ENCODE measurements around the gene RALGPS2.

The RALGPS2 gene, protein sequence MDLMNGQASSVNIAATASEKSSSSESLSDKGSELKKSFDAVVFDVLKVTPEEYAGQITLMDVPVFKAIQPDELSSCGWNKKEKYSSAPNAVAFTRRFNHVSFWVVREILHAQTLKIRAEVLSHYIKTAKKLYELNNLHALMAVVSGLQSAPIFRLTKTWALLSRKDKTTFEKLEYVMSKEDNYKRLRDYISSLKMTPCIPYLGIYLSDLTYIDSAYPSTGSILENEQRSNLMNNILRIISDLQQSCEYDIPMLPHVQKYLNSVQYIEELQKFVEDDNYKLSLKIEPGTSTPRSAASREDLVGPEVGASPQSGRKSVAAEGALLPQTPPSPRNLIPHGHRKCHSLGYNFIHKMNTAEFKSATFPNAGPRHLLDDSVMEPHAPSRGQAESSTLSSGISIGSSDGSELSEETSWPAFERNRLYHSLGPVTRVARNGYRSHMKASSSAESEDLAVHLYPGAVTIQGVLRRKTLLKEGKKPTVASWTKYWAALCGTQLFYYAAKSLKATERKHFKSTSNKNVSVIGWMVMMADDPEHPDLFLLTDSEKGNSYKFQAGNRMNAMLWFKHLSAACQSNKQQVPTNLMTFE

DNA sequence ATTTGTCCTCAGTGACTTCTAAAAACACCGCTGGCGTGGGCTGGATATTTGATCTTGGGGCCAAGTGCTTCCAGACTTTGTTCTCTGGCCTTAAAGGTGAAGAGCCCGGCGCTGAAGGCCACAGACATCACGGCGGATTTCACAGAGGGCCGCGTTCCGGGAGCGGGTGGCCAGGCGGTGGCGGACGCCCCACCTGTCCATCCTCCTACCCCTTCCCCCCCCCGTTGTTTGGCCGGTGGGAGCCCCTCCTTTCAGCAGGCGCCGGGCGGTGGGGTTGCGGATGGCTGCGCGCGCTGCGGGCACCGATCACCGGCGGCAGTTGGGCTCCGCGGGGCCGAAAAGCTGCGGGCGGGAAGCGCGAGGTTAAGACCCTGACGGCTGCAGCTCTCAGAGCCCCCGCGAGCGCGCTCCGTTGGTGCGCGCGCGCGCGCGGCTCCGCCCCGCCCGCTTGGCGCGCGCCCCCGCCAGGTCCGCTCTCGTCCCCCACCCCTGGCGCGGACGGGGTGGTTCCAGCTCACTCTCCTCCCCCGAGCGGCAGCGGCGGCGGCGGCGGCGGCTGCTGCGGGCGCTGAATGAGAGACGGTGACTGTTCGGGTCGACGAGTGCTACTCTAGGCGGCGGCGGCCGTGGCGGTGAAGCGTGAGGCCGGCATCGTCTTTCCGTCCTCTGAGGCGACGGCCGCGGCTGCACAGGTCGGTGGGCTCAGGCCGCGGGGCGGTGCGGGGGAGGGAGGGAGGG, at the start of gene RALGPS2:
RALGPS2 (plus strand) TSS at position 517 of the 738 bp plus-strand sequence. CDS start 51,521 bp downstream, outside the sequence.
- in situ Hi-C loops (cut with MboI; ENCODE audit: low sequenced_read_pairs) = no loop called here

DNA sequence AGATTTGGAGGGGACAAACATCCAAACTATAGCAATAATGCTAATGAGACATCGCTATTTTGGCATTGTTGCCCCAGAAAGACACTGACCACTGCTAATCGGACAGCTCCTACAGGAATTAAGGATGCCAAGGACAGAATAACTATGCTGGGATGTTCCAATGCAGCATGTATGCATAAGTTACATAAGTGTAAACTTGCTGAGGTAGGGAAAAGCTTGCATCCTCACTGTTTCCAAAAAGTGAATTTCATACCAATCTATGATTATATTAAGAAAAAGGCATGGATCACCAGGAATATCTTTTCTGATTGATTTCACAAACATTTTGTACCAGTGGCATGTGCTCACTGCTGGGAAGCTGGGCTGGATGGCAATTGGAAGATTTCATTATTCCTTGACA, 45.8 kb upstream of the RALGPS2 start:
- in situ Hi-C loops (cut with MboI; ENCODE audit: low sequenced_read_pairs) = no loop called here

DNA sequence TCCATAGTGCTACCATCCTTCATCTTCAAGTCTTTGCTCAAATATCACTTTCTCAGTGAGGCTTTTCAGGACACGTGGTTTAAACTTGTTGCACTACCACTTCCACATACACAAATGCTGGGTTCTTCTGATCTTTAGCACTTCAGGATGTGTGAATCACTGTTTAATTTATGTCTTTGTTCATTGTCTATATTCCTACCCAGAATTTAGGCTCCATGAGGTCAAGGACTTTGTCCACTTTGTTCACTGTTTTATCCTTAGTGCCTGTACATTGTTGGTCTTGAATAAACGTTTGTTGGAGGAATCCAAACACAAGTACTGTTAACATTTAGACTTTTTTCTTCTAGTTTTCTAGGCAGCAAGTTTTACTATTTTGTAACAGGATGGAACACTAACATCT, 42.6 kb upstream of the RALGPS2 start:
- in situ Hi-C loops (cut with MboI; ENCODE audit: low sequenced_read_pairs) = no loop called here

DNA sequence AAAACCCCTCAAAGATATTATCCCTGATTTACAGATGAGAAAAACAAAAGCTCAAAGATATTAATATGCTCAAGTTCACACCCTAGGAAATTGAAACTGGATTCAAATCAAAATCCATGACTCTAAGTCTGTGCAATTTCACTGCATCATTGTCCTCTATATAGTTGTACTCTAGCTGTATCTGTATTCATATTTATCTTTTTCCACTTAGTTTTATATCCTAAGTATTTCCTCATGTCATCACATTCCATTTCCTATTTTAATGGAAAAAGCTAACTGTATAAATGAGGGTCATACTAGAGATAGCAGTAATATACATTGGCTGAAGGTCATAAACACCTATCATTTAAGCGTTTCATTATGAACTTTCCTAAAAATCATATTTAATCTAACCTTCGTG, 42.2 kb upstream of the RALGPS2 start:
- in situ Hi-C loops (cut with MboI; ENCODE audit: low sequenced_read_pairs) = no loop called here

DNA sequence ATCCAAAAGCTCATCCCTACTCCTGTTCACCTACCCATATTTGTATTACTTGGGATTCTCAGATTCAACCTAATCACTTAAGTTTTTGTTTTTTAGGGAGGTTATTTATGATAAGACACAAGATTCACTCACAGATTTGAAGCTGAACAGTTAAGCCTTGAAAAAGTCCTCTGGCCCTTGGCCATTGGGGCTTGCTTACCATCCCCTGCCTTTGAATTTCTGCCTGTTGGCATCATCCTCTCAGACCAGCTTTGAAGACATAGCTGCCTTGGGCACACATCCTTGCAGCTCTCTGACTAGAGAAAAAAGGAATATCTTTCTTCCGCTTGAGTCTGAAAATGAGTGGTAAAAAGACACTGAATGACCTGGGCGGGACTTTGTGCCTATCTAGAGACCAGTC, 41.8 kb upstream of the RALGPS2 start:
- in situ Hi-C loops (cut with MboI; ENCODE audit: low sequenced_read_pairs) = no loop called here

GRCh38 chr1:178684111-178684510, 40.9 kb upstream of the RALGPS2 start:
- in situ Hi-C loops (cut with MboI; ENCODE audit: low sequenced_read_pairs) = no loop called here

DNA sequence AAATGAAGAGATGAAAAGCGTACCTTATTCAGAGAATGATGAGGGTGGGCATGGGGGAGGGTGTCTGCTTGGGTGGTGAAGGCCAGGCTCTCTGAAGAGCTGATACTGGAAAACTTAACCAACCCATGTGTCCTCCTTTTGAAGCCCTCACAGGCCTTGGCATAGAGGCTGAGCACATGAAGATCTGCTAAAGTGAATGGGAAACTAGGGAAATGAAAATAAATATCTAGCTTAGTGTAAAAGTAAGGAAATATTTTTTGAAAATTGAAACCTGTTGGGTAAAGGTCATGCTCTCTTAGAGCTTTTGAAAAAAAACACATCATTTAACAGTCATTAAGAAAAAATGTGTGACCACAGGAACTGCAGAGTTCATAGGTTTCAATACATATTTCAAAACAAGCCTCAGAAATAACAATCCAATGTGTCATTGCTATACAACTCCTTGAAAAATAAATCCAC, 40.5 kb upstream of the RALGPS2 start:
- in situ Hi-C loops (cut with MboI; ENCODE audit: low sequenced_read_pairs) = no loop called here

- in situ Hi-C loops (cut with MboI; ENCODE audit: low sequenced_read_pairs) = no loop called here
Observed at GRCh38 chr1:178686407-178686806, 38.6 kb upstream of the RALGPS2 start.

- in situ Hi-C loops (cut with MboI; ENCODE audit: low sequenced_read_pairs) = no loop called here
Observed at GRCh38 chr1:178688244-178688643, 36.8 kb upstream of the RALGPS2 start.

DNA sequence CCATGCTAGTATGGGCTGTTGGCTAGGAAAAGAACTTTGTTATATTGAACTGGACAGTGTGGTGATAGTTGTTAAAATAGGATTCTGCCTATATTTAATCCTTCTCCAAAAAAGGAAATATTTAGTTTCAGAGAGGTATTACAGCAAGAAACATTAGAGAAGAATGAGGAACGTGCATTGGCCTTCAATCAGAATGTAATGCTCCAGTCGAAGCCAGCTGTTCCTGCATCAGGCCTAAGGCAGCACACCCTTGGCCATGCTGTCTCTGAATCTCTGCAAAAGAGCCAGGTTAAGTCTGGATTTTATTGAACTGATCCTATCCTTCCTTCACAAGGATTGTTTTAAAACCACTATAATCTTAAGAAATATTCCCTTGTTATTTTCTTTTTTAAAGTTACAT, 35.3 kb upstream of the RALGPS2 start:
- in situ Hi-C loops (cut with MboI; ENCODE audit: low sequenced_read_pairs) = no loop called here

DNA sequence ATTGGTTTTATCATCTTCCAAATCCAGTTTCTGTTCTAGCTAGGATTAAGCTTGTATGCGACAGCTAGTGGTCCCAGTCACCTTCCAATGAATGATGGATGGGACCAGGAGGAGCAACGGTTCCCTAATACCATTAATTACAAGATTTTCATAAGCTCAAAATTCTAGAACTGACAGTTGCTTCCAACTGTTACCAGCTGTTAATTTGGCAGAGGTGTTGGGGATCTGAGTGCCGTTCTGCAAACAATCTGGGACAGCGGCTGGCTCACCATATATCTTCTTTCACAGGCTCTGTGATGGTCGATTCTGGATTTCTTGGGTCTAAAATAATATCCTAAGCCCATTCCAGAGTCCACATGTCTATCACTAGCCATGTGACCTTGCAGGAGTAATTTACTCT, 34.5 kb upstream of the RALGPS2 start:
- in situ Hi-C loops (cut with MboI; ENCODE audit: low sequenced_read_pairs) = no loop called here

DNA sequence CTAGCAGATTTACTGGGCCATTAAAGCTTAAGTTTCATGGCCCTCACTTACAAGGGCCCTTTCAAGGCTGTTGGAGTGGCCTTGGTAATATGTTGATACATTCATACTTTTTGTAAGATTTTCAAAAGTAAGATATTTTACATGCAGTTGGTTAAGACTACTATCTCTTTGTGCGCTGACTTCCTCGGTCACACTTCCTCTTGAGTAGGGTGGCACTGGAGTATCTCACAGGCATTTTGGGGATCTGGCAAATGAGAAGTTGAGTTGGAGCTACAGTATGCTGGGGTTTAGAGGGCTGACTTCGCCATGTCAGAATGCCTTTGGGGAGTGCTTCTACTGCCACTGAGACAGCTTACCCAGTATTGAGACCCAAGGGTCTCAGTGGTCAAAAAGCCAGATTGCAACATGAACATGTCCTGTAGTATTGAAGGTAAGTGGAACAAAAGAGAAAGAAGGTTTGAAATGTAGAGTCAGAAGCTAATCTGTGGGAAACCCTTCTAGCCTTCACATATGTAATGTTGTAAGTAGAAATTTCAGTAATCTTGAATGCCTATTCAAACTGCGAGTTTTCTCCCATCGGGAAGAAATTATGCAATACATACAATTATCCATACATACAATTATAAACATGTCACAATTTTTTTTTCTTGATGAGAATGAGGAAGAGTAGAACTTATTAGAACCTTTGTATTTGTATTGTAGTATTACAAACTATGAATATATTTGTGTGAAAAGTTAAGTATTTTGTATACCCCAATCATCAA, 32.3 kb upstream of the RALGPS2 start:
- in situ Hi-C loops (cut with MboI; ENCODE audit: low sequenced_read_pairs) = no loop called here

DNA sequence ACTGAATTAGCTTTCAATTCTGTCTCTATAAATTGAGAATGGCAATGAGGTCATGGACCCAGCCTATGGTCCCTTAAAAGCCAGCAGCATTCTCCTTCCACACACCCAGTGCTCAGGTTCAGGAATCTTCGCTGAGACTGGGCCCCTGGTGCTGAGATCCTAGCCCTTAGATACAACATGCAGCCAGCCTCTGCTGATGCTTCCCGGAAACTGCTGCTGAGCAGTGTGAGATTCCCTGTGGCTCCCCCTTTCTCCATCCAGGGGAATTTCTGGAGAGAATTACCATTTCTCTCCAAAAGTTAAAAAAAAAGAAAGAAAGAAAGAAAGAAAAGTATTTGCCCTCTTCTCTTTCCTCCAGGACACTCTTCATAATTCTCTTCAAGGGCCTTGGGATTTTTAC, 31.7 kb upstream of the RALGPS2 start:
- in situ Hi-C loops (cut with MboI; ENCODE audit: low sequenced_read_pairs) = no loop called here

DNA sequence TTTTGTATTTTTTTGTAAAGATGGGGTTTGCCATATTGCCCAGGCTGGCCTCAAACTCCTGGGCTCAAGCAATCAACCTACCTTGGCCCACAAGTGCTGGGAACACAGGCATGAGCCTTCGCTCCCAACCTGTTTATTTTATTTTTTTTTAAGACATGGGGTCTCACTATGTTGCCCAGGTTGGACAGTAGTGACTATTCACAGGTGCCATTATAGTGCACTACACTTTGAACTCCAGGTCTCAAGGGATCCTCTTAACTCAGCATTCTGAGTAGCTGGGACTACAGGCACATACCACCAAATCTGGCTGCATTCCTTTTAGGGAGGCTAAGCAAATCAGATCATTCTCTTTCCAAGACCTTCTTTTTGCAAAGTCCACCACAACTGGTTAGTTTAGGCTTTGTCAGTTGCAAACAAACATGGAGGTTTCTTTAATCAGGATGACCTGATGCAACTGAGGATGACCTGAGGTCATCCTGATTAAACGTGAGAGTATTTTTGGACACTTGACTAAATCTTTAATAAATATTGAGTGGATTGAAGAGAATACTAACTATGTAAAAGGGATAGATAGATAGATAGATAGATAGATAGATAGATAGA, 30.0 kb upstream of the RALGPS2 start:
- in situ Hi-C loops (cut with MboI; ENCODE audit: low sequenced_read_pairs) = no loop called here

DNA sequence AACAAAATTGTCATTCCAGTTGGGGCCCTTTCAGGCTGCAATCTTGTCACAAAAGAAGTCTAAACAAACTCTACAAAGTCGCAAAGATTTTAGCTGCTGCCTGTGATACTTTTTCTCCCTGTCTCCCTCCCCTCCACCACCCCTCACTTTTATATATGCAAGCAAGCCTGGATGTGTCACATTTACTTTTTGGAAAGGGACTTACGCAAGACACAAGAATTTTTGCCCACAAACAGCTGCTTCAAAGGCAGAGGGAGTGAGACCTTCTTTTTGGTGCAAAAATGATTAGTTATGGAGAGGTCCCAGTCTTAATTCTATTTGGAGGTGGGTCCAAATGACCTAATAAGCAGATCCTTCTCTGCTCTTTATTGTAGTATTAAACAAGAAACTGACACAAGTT, 22.9 kb upstream of the RALGPS2 start:
- in situ Hi-C loops (cut with MboI; ENCODE audit: low sequenced_read_pairs) = no loop called here

GRCh38 chr1:178704833-178705232, 20.2 kb upstream of the RALGPS2 start:
- in situ Hi-C loops (cut with MboI; ENCODE audit: low sequenced_read_pairs) = no loop called here

DNA sequence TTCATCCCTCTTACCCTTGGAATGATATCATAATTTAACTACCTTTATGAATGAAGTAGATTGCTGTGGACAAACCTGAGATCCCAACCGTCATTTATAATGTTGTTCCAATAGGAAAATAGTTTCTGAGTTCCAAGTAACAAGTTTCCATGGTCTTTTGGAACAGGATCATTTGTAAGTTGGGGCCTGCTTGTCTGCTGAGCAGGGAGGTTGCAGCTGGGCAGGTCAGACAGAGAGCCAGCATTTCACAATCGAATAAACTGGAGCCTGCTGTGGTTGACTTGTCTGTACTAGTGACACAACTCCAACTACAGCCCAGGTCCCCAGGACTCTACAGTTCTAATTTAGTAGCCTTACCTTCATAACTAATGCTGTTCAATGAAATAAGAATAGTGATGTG, 18.6 kb upstream of the RALGPS2 start:
- in situ Hi-C loops (cut with MboI; ENCODE audit: low sequenced_read_pairs) = no loop called here

GRCh38 chr1:178713259-178713658, 11.8 kb upstream of the RALGPS2 start:
- in situ Hi-C loops (cut with MboI; ENCODE audit: low sequenced_read_pairs) = no loop called here

DNA sequence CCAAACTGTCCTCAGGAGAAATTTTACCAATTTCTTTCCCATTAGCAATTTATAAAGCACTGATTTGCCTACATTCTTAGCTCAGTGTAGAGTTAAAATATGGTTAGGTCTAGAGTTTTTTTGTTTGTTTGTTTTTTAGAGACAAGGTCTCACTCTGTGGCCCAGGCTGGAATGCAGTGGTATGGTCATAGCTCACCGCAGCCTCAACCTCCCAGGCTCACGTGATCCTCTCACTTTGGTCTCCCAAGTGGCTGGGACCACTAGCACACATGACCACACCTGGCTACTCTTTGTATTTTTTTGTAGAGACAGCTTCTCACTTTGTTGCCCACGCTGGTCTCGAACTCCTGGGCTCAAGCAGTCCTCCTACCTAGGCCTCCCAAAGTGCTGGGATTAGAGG, 10.6 kb upstream of the RALGPS2 start:
- in situ Hi-C loops (cut with MboI; ENCODE audit: low sequenced_read_pairs) = no loop called here

- in situ Hi-C loops (cut with MboI; ENCODE audit: low sequenced_read_pairs) = no loop called here
Observed at GRCh38 chr1:178716111-178716510, 8.9 kb upstream of the RALGPS2 start.

DNA sequence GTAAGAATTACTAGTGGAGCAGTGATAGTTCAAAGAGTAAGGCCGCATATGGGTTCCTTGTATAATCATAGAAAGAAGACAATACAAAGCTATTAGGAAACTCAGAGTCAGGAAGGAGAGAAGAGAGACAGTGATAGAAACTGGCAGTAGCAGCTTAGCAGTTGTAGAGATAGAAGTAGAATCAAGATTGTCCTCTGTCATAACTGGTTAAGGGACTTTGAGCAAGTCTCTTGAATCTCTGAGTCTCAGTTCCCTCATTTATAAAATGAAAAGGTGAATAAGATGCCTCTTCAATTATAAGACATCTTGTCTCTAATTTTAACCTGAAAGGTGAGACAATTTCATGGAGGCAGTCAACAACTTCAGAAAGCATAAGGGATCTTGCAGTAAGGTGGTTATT, 6.5 kb upstream of the RALGPS2 start:
- in situ Hi-C loops (cut with MboI; ENCODE audit: low sequenced_read_pairs) = no loop called here
